ENCODE data around the gene YOD1.

Gene YOD1

GRCh38 chr1:207025146-207025880 is 25.7 kb downstream of the YOD1 start:
- no peaks in the 10 kb centered on the region for H3K36me3 ChIP-seq
- no peaks in the 10 kb centered on the region for H3K9me3 ChIP-seq
- no peak for DNase-seq
- no peak for TF ChIP-seq CTCF (IDR thresholded peaks at IDR 0.05; ENCODE audit: low read depth, low read length)
- H3K4me3 ChIP-seq (ENCODE audit: low read depth, low read length), result no peak overlapping the region
- peaks cover 52% of the 10 kb centered on the region for H3K27me3 ChIP-seq
- H3K4me1 ChIP-seq, result no peaks in the 10 kb centered on the region

DNA sequence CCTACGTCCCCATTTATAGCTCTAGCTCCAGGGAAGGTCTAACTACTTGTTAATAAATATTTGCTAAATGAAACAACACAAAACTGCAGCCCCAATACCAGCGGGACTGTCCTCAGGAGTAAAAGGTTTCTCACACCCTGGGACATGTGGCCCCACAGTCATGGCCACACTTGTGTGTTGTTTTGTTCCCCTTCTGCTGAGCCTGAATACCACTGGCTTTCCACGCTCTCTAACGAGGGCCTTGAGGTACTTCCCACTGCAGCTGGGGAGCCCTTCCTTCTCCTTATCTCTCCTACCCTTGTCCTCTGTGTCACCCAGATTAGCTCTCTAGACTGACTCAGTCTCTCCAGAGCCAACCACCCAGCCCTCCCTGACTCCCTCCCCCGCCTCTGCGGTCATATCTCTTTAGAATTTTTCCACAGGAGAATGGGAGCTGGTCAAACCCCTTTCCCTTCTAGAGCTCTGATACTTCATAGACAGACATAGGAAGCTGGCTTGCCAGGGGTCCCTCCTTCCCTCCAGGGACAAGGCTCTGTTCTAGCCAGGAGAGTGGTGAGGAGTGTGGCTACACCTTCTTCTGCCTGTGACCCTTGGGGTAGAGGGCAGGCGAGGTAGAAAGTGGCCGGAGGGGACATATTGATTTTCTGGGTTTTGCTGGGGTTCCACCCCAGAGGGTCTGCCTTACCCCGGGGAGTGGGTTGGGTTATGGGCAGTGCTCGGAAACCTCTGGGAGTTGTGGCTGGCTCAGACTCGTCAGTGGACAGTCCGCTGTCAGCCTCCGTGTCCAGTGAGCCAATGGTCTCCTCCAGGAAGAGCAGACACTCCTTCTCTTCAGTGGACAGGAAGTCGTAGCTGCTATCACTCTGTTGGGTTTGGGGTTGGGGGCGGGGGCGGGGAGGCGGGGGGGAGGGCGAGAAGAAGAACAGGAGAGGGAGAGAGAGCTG is 26.5 kb downstream of the YOD1 start:
- no peak overlapping the region for H3K4me3 ChIP-seq (ENCODE audit: low read depth, low read length)
- no peaks in the 10 kb centered on the region for H3K36me3 ChIP-seq
- no peak for DNase-seq
- H3K9me3 ChIP-seq, result no peaks in the 10 kb centered on the region
- no peaks in the 10 kb centered on the region for H3K4me1 ChIP-seq
- H3K27me3 ChIP-seq, result peaks cover 44% of the 10 kb centered on the region
- TF ChIP-seq CTCF (IDR thresholded peaks at IDR 0.05; ENCODE audit: low read depth, low read length), result no peak

- no peaks in the 10 kb centered on the region for H3K4me1 ChIP-seq
- no peak overlapping the region for H3K4me3 ChIP-seq (ENCODE audit: low read depth, low read length)
- TF ChIP-seq CTCF (IDR thresholded peaks at IDR 0.05; ENCODE audit: low read depth, low read length), result no peak
- DNase-seq, result no peak
- peaks cover 39% of the 10 kb centered on the region for H3K27me3 ChIP-seq
- no peaks in the 10 kb centered on the region for H3K9me3 ChIP-seq
- H3K36me3 ChIP-seq, result no peaks in the 10 kb centered on the region
Observed at GRCh38 chr1:207022996-207023679, 27.9 kb downstream of the YOD1 start.

GRCh38 chr1:207021876-207022596 is 29.0 kb downstream of the YOD1 start:
- H3K36me3 ChIP-seq, result no peaks in the 10 kb centered on the region
- H3K9me3 ChIP-seq, result no peaks in the 10 kb centered on the region
- no peak for DNase-seq
- no peak overlapping the region for H3K4me3 ChIP-seq (ENCODE audit: low read depth, low read length)
- peaks cover 37% of the 10 kb centered on the region for H3K27me3 ChIP-seq
- H3K4me1 ChIP-seq, result no peaks in the 10 kb centered on the region
- no peak for TF ChIP-seq CTCF (IDR thresholded peaks at IDR 0.05; ENCODE audit: low read depth, low read length)

GRCh38 chr1:207021139-207021861 is 29.7 kb downstream of the YOD1 start:
- Histone ChIP-seq H3K9me3 (no peaks in the 10 kb centered on the region), H3K4me1 (no peaks in the 10 kb centered on the region), H3K36me3 (no peaks in the 10 kb centered on the region), H3K27me3 (peaks cover 36% of the 10 kb centered on the region), H3K4me3 (ENCODE audit: low read depth, low read length) (no peak overlapping the region)
- TF ChIP-seq CTCF (IDR thresholded peaks at IDR 0.05; ENCODE audit: low read depth, low read length), result no peak
- DNase-seq, result no peak
